Mesothelial cell of epicardium (in vitro differentiated cells): ENCODE results near the gene CLASP2. TPM values are rescaled to one million over a fixed set of nuclear protein-coding genes. Genes with fewer than 3 reads are reported as not detected.
A peak's percentile ranks its signal among the peaks of the same experiment; 100 is the strongest.

Experiments used
- DNase-seq, 2 experiments: peaks; one replicate each; pipeline ENCODE4 v3.0.0; 2021; ENCODE audit warnings: low spot score in 2 of 2; ENCODE audit not compliant: unreplicated experiment in 2 of 2
- H3K27ac Mint-ChIP-seq: 2 replicates; pipeline ENCODE4 v1.8.0; 2021; ENCODE audit warnings: mixed read lengths
- H3K27me3 Mint-ChIP-seq: 2 replicates; pipeline ENCODE4 v1.8.0; 2021; ENCODE audit warnings: low read depth, mixed read lengths
- H3K36me3 Mint-ChIP-seq: 2 replicates; pipeline ENCODE4 v1.8.0; 2021; ENCODE audit warnings: mixed read lengths
- H3K4me1 Mint-ChIP-seq: 2 replicates; pipeline ENCODE4 v1.8.0; 2021; ENCODE audit warnings: mixed read lengths
- H3K4me3 Mint-ChIP-seq: 2 replicates; pipeline ENCODE4 v1.8.0; 2021; ENCODE audit warnings: mild to moderate bottlenecking, moderate library complexity, mixed read lengths
- H3K9me3 Mint-ChIP-seq: 2 replicates; pipeline ENCODE4 v1.8.0; 2021; ENCODE audit warnings: mixed read lengths
- CTCF ChIP-seq: fragments of 200-600 bp; sonication (generic); IDR thresholded peaks from one replicate; pipeline ENCODE4 v1.5.0; 2021; ENCODE audit warnings: antibody characterized with exemption; ENCODE audit not compliant: unreplicated experiment
- total RNA-seq: library from RNA; stranded (reverse); gene quantifications from 3 replicates; pipeline ENCODE4 v1.2.1, GENCODE V29; 2021

CLASP2 gene
- total RNA-seq, 1 donor from 2014 or later: 64.4 TPM

GRCh38 chr3:33491721-33492120, 226.3 kb downstream of the CLASP2 start:
- DNase-seq: no peak
- no peaks in the 10 kb centered on the region for H3K36me3 Mint-ChIP-seq
- TF ChIP-seq CTCF: no peak
- H3K27ac Mint-ChIP-seq: no peak overlapping the region
- no peaks in the 10 kb centered on the region for H3K27me3 Mint-ChIP-seq
- H3K9me3 Mint-ChIP-seq: no peaks in the 10 kb centered on the region
- no peak overlapping the region for H3K4me3 Mint-ChIP-seq
- peaks cover 5% of the 10 kb centered on the region for H3K4me1 Mint-ChIP-seq

GRCh38 chr3:33490641-33491241, 227.3 kb downstream of the CLASP2 start:
- TF ChIP-seq CTCF: no peak
- DNase-seq: no peak
- no peak overlapping the region for H3K4me3 Mint-ChIP-seq
- no peak overlapping the region for H3K27ac Mint-ChIP-seq
- peaks cover 5% of the 10 kb centered on the region for H3K4me1 Mint-ChIP-seq
- H3K9me3 Mint-ChIP-seq: no peaks in the 10 kb centered on the region
- H3K27me3 Mint-ChIP-seq: no peaks in the 10 kb centered on the region
- no peaks in the 10 kb centered on the region for H3K36me3 Mint-ChIP-seq

DNA sequence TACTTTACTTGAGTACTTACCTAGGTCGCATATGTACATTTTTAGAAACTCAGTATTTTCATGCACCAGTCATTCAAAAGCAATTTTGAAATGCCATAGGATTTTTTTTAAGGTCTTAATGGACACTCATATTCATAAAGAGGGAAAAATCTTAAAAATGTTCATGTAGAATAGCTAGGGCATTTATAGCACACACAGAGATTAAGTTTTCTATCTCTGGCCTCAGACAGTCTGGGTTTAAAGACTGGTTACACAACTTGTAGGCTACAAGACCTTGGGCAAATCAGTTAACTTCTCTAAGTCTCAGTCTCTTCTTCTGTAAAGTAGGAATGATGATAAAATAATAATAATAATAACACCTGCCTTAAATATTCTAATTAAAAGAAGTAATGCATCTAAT, 229.4 kb downstream of the CLASP2 start:
- Mint-ChIP-seq H3K9me3 (no peaks in the 10 kb centered on the region), H3K27me3 (no peaks in the 10 kb centered on the region), H3K27ac (no peak overlapping the region), H3K4me1 (peaks cover 5% of the 10 kb centered on the region), H3K36me3 (no peaks in the 10 kb centered on the region), H3K4me3 (no peak overlapping the region)
- no peak for DNase-seq
- no peak for TF ChIP-seq CTCF

GRCh38 chr3:33488246-33488645, 229.8 kb downstream of the CLASP2 start:
- DNase-seq: no peak
- no peak overlapping the region for H3K27ac Mint-ChIP-seq
- no peak for TF ChIP-seq CTCF
- H3K4me1 Mint-ChIP-seq: peaks cover 5% of the 10 kb centered on the region
- H3K9me3 Mint-ChIP-seq: no peaks in the 10 kb centered on the region
- no peaks in the 10 kb centered on the region for H3K27me3 Mint-ChIP-seq
- no peak overlapping the region for H3K4me3 Mint-ChIP-seq
- H3K36me3 Mint-ChIP-seq: no peaks in the 10 kb centered on the region

- TF ChIP-seq CTCF: no peak
- no peak for DNase-seq
- H3K4me3 Mint-ChIP-seq: no peak overlapping the region
- H3K27me3 Mint-ChIP-seq: no peaks in the 10 kb centered on the region
- H3K4me1 Mint-ChIP-seq: peaks cover 13% of the 10 kb centered on the region
- peak overlapping the region; percentile 81 for H3K27ac Mint-ChIP-seq
- peaks cover 9% of the 10 kb centered on the region for H3K36me3 Mint-ChIP-seq
- H3K9me3 Mint-ChIP-seq: peaks cover 14% of the 10 kb centered on the region
These were observed 235.9 kb downstream of the CLASP2 start for GRCh38 chr3:33482111-33482521.

DNA sequence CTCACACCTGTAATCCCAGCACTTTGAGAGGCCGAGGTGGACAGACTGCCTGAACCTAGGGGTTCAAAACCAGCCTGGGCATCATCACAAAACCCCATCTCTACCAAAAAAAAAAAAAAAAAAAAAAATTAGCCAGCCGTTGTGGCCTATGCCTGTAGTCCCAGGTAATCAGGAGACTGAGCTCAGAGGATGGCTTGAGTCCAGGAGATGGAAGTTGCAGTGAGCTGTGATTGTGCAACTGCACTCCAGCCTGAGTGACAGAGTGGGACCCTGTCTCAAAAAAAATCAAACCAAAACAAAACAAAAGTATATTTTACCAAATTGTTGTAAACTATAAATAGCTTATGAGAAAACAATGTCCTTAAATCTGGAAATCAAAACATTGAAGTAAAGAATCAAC, 243.2 kb downstream of the CLASP2 start:
- no peak for DNase-seq
- no peaks in the 10 kb centered on the region for H3K27me3 Mint-ChIP-seq
- H3K27ac Mint-ChIP-seq: no peak overlapping the region
- TF ChIP-seq CTCF: no peak
- H3K4me1 Mint-ChIP-seq: no peaks in the 10 kb centered on the region
- H3K36me3 Mint-ChIP-seq: peaks cover 6% of the 10 kb centered on the region
- H3K4me3 Mint-ChIP-seq: no peak overlapping the region
- peaks cover 2% of the 10 kb centered on the region for H3K9me3 Mint-ChIP-seq
